Type B pancreatic cell (in vitro differentiated cells): ENCODE data around the gene EEF1E1. TPM values are rescaled to one million over a fixed set of nuclear protein-coding genes. Genes with fewer than 3 reads are reported as not detected.

Experiments
- DNase-seq: peaks from one replicate; pipeline ENCODE4 v3.0.0; 2021; ENCODE audit warnings: mixed read lengths; ENCODE audit not compliant: unreplicated experiment; ENCODE audit errors: extremely low spot score
- H3K27ac Mint-ChIP-seq: 2 replicates; pipeline ENCODE4 v1.8.0; 2021; ENCODE audit warnings: mild to moderate bottlenecking, mixed read lengths
- H3K27me3 Mint-ChIP-seq: 2 replicates; pipeline ENCODE4 v1.8.0; 2021; ENCODE audit warnings: mixed read lengths
- H3K36me3 Mint-ChIP-seq: 2 replicates; pipeline ENCODE4 v1.8.0; 2021; ENCODE audit warnings: mixed read lengths
- H3K4me1 Mint-ChIP-seq: one replicate; pipeline ENCODE4 v1.8.0; 2021; ENCODE audit warnings: mixed read lengths; ENCODE audit not compliant: unreplicated experiment
- H3K4me3 Mint-ChIP-seq: 2 replicates; pipeline ENCODE4 v1.8.0; 2021; ENCODE audit warnings: mild to moderate bottlenecking, mixed read lengths
- H3K9me3 Mint-ChIP-seq: 2 replicates; pipeline ENCODE4 v1.8.0; 2021; ENCODE audit warnings: mixed read lengths
- CTCF ChIP-seq: fragments of 200-600 bp; sonication (generic); conservative IDR thresholded peaks from 2 replicates; pipeline ENCODE4 v1.5.0; 2021; ENCODE audit warnings: antibody characterized with exemption, mild to moderate bottlenecking
- total RNA-seq: library from RNA; stranded (reverse); gene quantifications from 2 replicates; pipeline ENCODE4 v1.2.1, GENCODE V29; 2021; ENCODE audit warnings: low replicate concordance

Gene EEF1E1
- total RNA-seq, 1 donor from 2014 or later, result 37.0 TPM

GRCh38 chr6:8075704-8076103 lies 26.6 kb downstream of the EEF1E1 start:
- DNase-seq, result no peak
- Mint-ChIP-seq H3K27me3 (no peaks in the 10 kb centered on the region), H3K9me3 (no peaks in the 10 kb centered on the region), H3K27ac (no peak overlapping the region), H3K4me1 (peaks cover 9% of the 10 kb centered on the region), H3K4me3 (no peak overlapping the region), H3K36me3 (peaks cover 19% of the 10 kb centered on the region)
- TF ChIP-seq CTCF, result no peak

- DNase-seq, result no peak
- H3K4me1 Mint-ChIP-seq, result peaks cover 5% of the 10 kb centered on the region
- H3K4me3 Mint-ChIP-seq, result no peak overlapping the region
- H3K27me3 Mint-ChIP-seq, result no peaks in the 10 kb centered on the region
- H3K27ac Mint-ChIP-seq, result no peak overlapping the region
- TF ChIP-seq CTCF, result no peak
- no peaks in the 10 kb centered on the region for H3K9me3 Mint-ChIP-seq
- H3K36me3 Mint-ChIP-seq, result peaks cover 16% of the 10 kb centered on the region
Measured at GRCh38 chr6:8075185-8075584, 27.2 kb downstream of the EEF1E1 start.

- H3K27ac Mint-ChIP-seq, result no peak overlapping the region
- H3K4me1 Mint-ChIP-seq, result no peaks in the 10 kb centered on the region
- H3K9me3 Mint-ChIP-seq, result no peaks in the 10 kb centered on the region
- no peaks in the 10 kb centered on the region for H3K27me3 Mint-ChIP-seq
- no peak overlapping the region for H3K4me3 Mint-ChIP-seq
- H3K36me3 Mint-ChIP-seq, result peaks cover 11% of the 10 kb centered on the region
- no peak for DNase-seq
- TF ChIP-seq CTCF, result no peak
Measured at GRCh38 chr6:8074213-8074612, 28.1 kb downstream of the EEF1E1 start.

- Mint-ChIP-seq H3K9me3 (no peaks in the 10 kb centered on the region), H3K27me3 (no peaks in the 10 kb centered on the region), H3K36me3 (peaks cover 11% of the 10 kb centered on the region), H3K4me3 (no peak overlapping the region), H3K27ac (no peak overlapping the region), H3K4me1 (peaks cover 4% of the 10 kb centered on the region)
- no peak for TF ChIP-seq CTCF
- DNase-seq, result no peak
Measured at GRCh38 chr6:8073758-8074157, 28.6 kb downstream of the EEF1E1 start.

GRCh38 chr6:8070718-8071117 lies 31.6 kb downstream of the EEF1E1 start:
- Mint-ChIP-seq H3K27me3 (no peaks in the 10 kb centered on the region), H3K27ac (no peak overlapping the region), H3K4me1 (peaks cover 5% of the 10 kb centered on the region), H3K9me3 (no peaks in the 10 kb centered on the region), H3K4me3 (no peak overlapping the region), H3K36me3 (no peaks in the 10 kb centered on the region)
- no peak for DNase-seq
- no peak for TF ChIP-seq CTCF

GRCh38 chr6:8069631-8070284 lies 32.6 kb downstream of the EEF1E1 start:
- DNase-seq, result no peak
- Mint-ChIP-seq H3K9me3 (no peaks in the 10 kb centered on the region), H3K27ac (no peak overlapping the region), H3K27me3 (no peaks in the 10 kb centered on the region), H3K4me3 (no peak overlapping the region), H3K36me3 (no peaks in the 10 kb centered on the region), H3K4me1 (peaks cover 9% of the 10 kb centered on the region)
- TF ChIP-seq CTCF, result no peak
